IMR-90 (cell line): ENCODE measurements around the gene CCL4L2. TPM values are rescaled to one million over a fixed set of nuclear protein-coding genes. Genes with fewer than 3 reads are reported as not detected.

Experiments
- ATAC-seq: fragments of 200-7000 bp; cut with Tn5 transposase; 2 replicates; pipeline ENCODE4 v1.9.1; 2020; ENCODE audit warnings: low read depth, mild to moderate bottlenecking, moderate library complexity
- BruUV-seq: library from RNA; stranded (reverse); fragments of 400-500 nt; replicated peaks from 2 replicates; lab custom pipeline; 2021; lab: Mats Ljungman, UMichigan
- CTCF ChIA-PET: fragments of 300-600 bp; formaldehyde crosslinking; extraction: SDS; loops from one replicate; lab custom pipeline; 2021; ENCODE audit warnings: antibody characterized with exemption; lab: Yijun Ruan, JAX
- POLR2A ChIA-PET: fragments of 300-600 bp; sonication (Branson Sonifier 250); formaldehyde crosslinking; loops from one replicate; lab custom pipeline; 2022; ENCODE audit warnings: antibody characterized with exemption; ENCODE audit not compliant: unreplicated experiment; lab: Charles Lee
- DNase-seq: peaks from one replicate; pipeline ENCODE4 v3.0.0; 2013
- H2AFZ ChIP-seq: replicated peaks from 2 replicates; pipeline ENCODE3; 2013; ENCODE audit warnings: low read length, mild to moderate bottlenecking; ENCODE audit not compliant: poor library complexity
- H2AK5ac ChIP-seq: 2 replicates; pipeline ENCODE4 v1.6.1; 2013; ENCODE audit warnings: low read depth, low read length, inconsistent platforms
- H2AK9ac ChIP-seq: replicated peaks from 2 replicates; pipeline ENCODE3; 2013; ENCODE audit warnings: mild to moderate bottlenecking, low read depth, low read length, moderate library complexity; ENCODE audit not compliant: poor library complexity
- H2BK120ac ChIP-seq: 2 replicates; pipeline ENCODE4 v1.6.1; 2013; ENCODE audit warnings: low read depth, low read length, inconsistent platforms
- H2BK15ac ChIP-seq: 3 replicates; pipeline ENCODE4 v1.6.1; 2013; ENCODE audit warnings: low read depth, low read length, inconsistent platforms
- H2BK20ac ChIP-seq: 2 replicates; pipeline ENCODE4 v1.6.1; 2013; ENCODE audit warnings: low read depth, mild to moderate bottlenecking, inconsistent platforms, low read length, moderate library complexity
- H2BK5ac ChIP-seq: 2 replicates; pipeline ENCODE4 v1.6.1; 2013; ENCODE audit warnings: mild to moderate bottlenecking, low read depth, low read length, inconsistent platforms; ENCODE audit not compliant: poor library complexity, severe bottlenecking
- H3K14ac ChIP-seq: replicated peaks from 2 replicates; pipeline ENCODE4 v1.6.1; 2013; ENCODE audit warnings: low read depth, low read length, inconsistent platforms
- H3K18ac ChIP-seq: 2 replicates; pipeline ENCODE4 v1.6.1; 2013; ENCODE audit warnings: low read depth, low read length, control low read depth
- H3K23ac ChIP-seq: 2 replicates; pipeline ENCODE4 v1.6.1; 2013; ENCODE audit warnings: low read depth, low read length, inconsistent platforms
- H3K27ac ChIP-seq: 2 replicates; pipeline ENCODE4 v1.5.1; 2013; ENCODE audit warnings: mild to moderate bottlenecking, control low read depth, low read length; ENCODE audit not compliant: insufficient read depth
- H3K27me3 ChIP-seq: 2 replicates; pipeline ENCODE4 v1.6.1; 2013; ENCODE audit warnings: low read length; ENCODE audit not compliant: control insufficient read depth, insufficient read depth
- H3K36me3 ChIP-seq: 2 replicates; pipeline ENCODE4 v1.6.1; 2013; ENCODE audit warnings: low read length, mixed read lengths; ENCODE audit not compliant: control insufficient read depth, insufficient read depth
- H3K4ac ChIP-seq: 2 replicates; pipeline ENCODE4 v1.6.1; 2013; ENCODE audit warnings: low read depth, low read length, inconsistent platforms
- H3K4me1 ChIP-seq: 2 replicates; pipeline ENCODE4 v1.6.1; 2013; ENCODE audit warnings: low read length, mixed read lengths; ENCODE audit not compliant: control insufficient read depth, insufficient read depth
- H3K4me2 ChIP-seq: 2 replicates; pipeline ENCODE4 v1.6.1; 2013; ENCODE audit warnings: low read depth, mild to moderate bottlenecking, control low read depth, low read length, moderate library complexity
- H3K4me3 ChIP-seq: 2 replicates; pipeline ENCODE4 v1.5.1; 2013; ENCODE audit warnings: low read depth, mild to moderate bottlenecking, control low read depth, low read length, moderate library complexity; ENCODE audit not compliant: insufficient read depth
- H3K56ac ChIP-seq: 2 replicates; pipeline ENCODE4 v1.6.1; 2013; ENCODE audit warnings: low read length, inconsistent platforms; ENCODE audit not compliant: insufficient read depth; ENCODE audit errors: extremely low read depth
- H3K79me1 ChIP-seq, 2 experiments: 2 replicates each; pipeline ENCODE4 v1.6.1; 2013; ENCODE audit warnings: low read length in 2 of 2, inconsistent platforms in 1 of 2, low read depth in 1 of 2
- H3K9ac ChIP-seq: 2 replicates; pipeline ENCODE4 v1.6.1; 2013; ENCODE audit warnings: low read depth, low read length, control low read depth
- H3K9me1 ChIP-seq: 2 replicates; pipeline ENCODE4 v1.6.1; 2013; ENCODE audit warnings: low read length, inconsistent platforms; ENCODE audit not compliant: insufficient read depth
- H3K9me3 ChIP-seq: 2 replicates; pipeline ENCODE4 v1.6.1; 2013; ENCODE audit warnings: low read length; ENCODE audit not compliant: control insufficient read depth, insufficient read depth
- H4K20me1 ChIP-seq: 2 replicates; pipeline ENCODE4 v1.6.1; 2013; ENCODE audit warnings: low read length, inconsistent platforms; ENCODE audit not compliant: insufficient read depth
- H4K5ac ChIP-seq: 2 replicates; pipeline ENCODE4 v1.6.1; 2013; ENCODE audit warnings: mild to moderate bottlenecking, low read depth, low read length, control low read depth
- H4K8ac ChIP-seq, 2 experiments: 2 replicates each; pipeline ENCODE4 v1.6.1; 2013; ENCODE audit warnings: low read depth in 2 of 2, low read length in 2 of 2, control low read depth in 1 of 2, inconsistent platforms in 1 of 2
- H4K91ac ChIP-seq: 2 replicates; pipeline ENCODE4 v1.6.1; 2013; ENCODE audit warnings: low read depth, low read length, inconsistent platforms; ENCODE audit not compliant: insufficient read depth
- BHLHE40 ChIP-seq: fragments of 150-350 bp; IDR thresholded peaks from 2 replicates; pipeline ENCODE4 v1.6.1; 2016; ENCODE audit warnings: mild to moderate bottlenecking, low read depth, low read length
- CEBPB ChIP-seq: IDR thresholded peaks from 2 replicates; pipeline ENCODE4 v1.6.1; 2012; ENCODE audit warnings: low read depth, low read length, improper control_type of control experiment
- CHD1 ChIP-seq: IDR thresholded peaks from 2 replicates; pipeline ENCODE4 v1.6.1; 2012; ENCODE audit warnings: low read depth, low read length, improper control_type of control experiment
- CTCF ChIP-seq: conservative IDR thresholded peaks from 2 replicates; pipeline ENCODE4 v1.5.1; 2012; ENCODE audit warnings: mild to moderate bottlenecking, low read depth, low read length, improper control_type of control experiment
- ELK1 ChIP-seq: fragments of 150-350 bp; IDR thresholded peaks from 2 replicates; pipeline ENCODE4 v1.6.1; 2016; ENCODE audit warnings: low read depth, mild to moderate bottlenecking, low read length, moderate library complexity, borderline replicate concordance
- FOS ChIP-seq: fragments of 150-350 bp; IDR thresholded peaks from 2 replicates; pipeline ENCODE4 v1.6.1; 2016; ENCODE audit warnings: low read depth, low read length
- MAFK ChIP-seq: IDR thresholded peaks from 2 replicates; pipeline ENCODE4 v1.6.1; 2012; ENCODE audit warnings: low read depth, low read length, improper control_type of control experiment
- MAZ ChIP-seq: IDR thresholded peaks from 2 replicates; pipeline ENCODE4 v1.6.1; 2012; ENCODE audit warnings: low read depth, mild to moderate bottlenecking, low read length, improper control_type of control experiment, moderate library complexity, borderline replicate concordance
- MXI1 ChIP-seq: IDR thresholded peaks from 2 replicates; pipeline ENCODE4 v1.6.1; 2012; ENCODE audit warnings: low read depth, mild to moderate bottlenecking, low read length, moderate library complexity, borderline replicate concordance
- NFE2L2 ChIP-seq: fragments of 150-350 bp; IDR thresholded peaks from 2 replicates; pipeline ENCODE4 v1.6.1; 2016; ENCODE audit warnings: low read depth, mild to moderate bottlenecking, low read length
- POLR2A ChIP-seq: IDR thresholded peaks from 2 replicates; pipeline ENCODE4 v1.6.1; 2012; ENCODE audit warnings: mild to moderate bottlenecking, low read depth, low read length
- RAD21 ChIP-seq: IDR thresholded peaks from 2 replicates; pipeline ENCODE4 v1.6.1; 2012; ENCODE audit warnings: low read length, improper control_type of control experiment
- RCOR1 ChIP-seq: IDR thresholded peaks from 2 replicates; pipeline ENCODE4 v1.6.1; 2012; ENCODE audit warnings: mild to moderate bottlenecking, low read length, improper control_type of control experiment; ENCODE audit not compliant: insufficient replicate concordance
- RFX5 ChIP-seq: IDR thresholded peaks from 2 replicates; pipeline ENCODE4 v1.8.0; 2012; ENCODE audit warnings: low read depth, mild to moderate bottlenecking, low read length, moderate library complexity
- SMC3 ChIP-seq: fragments of 150-350 bp; IDR thresholded peaks from 2 replicates; pipeline ENCODE4 v1.6.1; 2016; ENCODE audit warnings: low read depth, mild to moderate bottlenecking, antibody characterized with exemption, low read length, moderate library complexity
- WGBS, 2 experiments: methylation state at CpG; one replicate each; pipeline versions ENCODE4 v1.1.5 to v1.1.7; 2013; ENCODE audit warnings: missing lambda C conversion rate in 2 of 2; ENCODE audit not compliant: insufficient read length in 1 of 2; ENCODE audit errors: extremely low coverage in 2 of 2; 5-methylcytosine and 5-hydroxymethylcytosine counted together
- dilution Hi-C: fragments of 300-500 bp; cut with HindIII; formaldehyde crosslinking; loops from one replicate; pipeline ENCODE4 v1.14.3; 2018; ENCODE audit warnings: low sequenced_read_pairs; ENCODE audit not compliant: unreplicated experiment
- in situ Hi-C: fragments of 300-500 bp; cut with MboI; formaldehyde crosslinking; loops from 3 replicates; pipeline ENCODE4 v1.14.3; 2019; ENCODE audit warnings: low sequenced_read_pairs, inconsistent platforms, mixed read lengths
- intact Hi-C: fragments of 100-400 bp; cut with micrococcal nuclease; formaldehyde crosslinking; loops from 2 replicates; pipeline ENCODE4 v1.10.0; 2022
- polyA plus RNA-seq, 3 experiments: library from polyadenylated mRNA; depleted of rRNA; stranded (reverse); fragments of >200 nt; gene quantifications; 2 replicates each; pipeline ENCODE4 v1.2.3, GENCODE V29; 2012; ENCODE audit warnings: low replicate concordance in 1 of 3
- total RNA-seq: library from RNA; depleted of rRNA; stranded (reverse); fragments of >200 nt; gene quantifications from 2 replicates; pipeline ENCODE4 v1.2.3, GENCODE V29; 2012
- TF ChIP-seq, protein P1 (sequence below): fragments of 150-350 bp; IDR thresholded peaks from 2 replicates; pipeline ENCODE4 v1.6.1; 2017; ENCODE audit warnings: mild to moderate bottlenecking, antibody characterized with exemption, low read length, low read depth

The CCL4L2 gene
- total and polyA plus RNA-seq, 2 of the 4 experiments (the other 2 are of a cell fraction) = not detected

- Histone ChIP-seq H3K9me1 (no peaks in the 10 kb centered on the region), H4K20me1 (no peaks in the 10 kb centered on the region), H3K4me2 (no peak overlapping the region), H4K91ac (no peak overlapping the region), H4K8ac (no peak overlapping the region), H2AFZ (no peak overlapping the region), H3K4me3 (no peak overlapping the region), H4K5ac (no peak overlapping the region), H2BK15ac (no peak overlapping the region), H3K18ac (no peak overlapping the region), H2AK9ac (no peak overlapping the region), H3K4ac (no peak overlapping the region), H3K79me1 (no peaks in the 10 kb centered on the region), H3K9ac (no peak overlapping the region), H2BK20ac (no peak overlapping the region), H2BK5ac (no peak overlapping the region), H3K9me3 (no peaks in the 10 kb centered on the region), H3K4me1 (no peaks in the 10 kb centered on the region), H3K36me3 (no peaks in the 10 kb centered on the region), H2BK120ac (no peak overlapping the region), H2AK5ac (no peak overlapping the region), H3K27me3 (no peaks in the 10 kb centered on the region; the same call in none of the 2 replicates), H3K14ac (no peak overlapping the region), H3K56ac (no peak overlapping the region), H3K27ac (no peak overlapping the region), H3K23ac (no peak overlapping the region)
- in situ Hi-C loops (loop anchor here (25.0 kb wide), 1 partner anchor 249 kb away; no protein-coding TSS in a partner anchor), intact Hi-C loops (no loop called here), dilution Hi-C loops (no loop called here)
- 100% methylated on average over 1 of the region's 3 CpGs; no CpG with 5 or more reads in 1 of the 2 experiments for WGBS, 2 experiments
- TF ChIP-seq RAD21 = no peak
- no peak for TF ChIP-seq NFE2L2
- TF ChIP-seq MAZ = no peak
- TF ChIP-seq ELK1 = no peak
- no peak for TF ChIP-seq MAFK
- TF ChIP-seq POLR2A = no peak
- TF ChIP-seq FOS = no peak
- no peak for TF ChIP-seq CHD1
- TF ChIP-seq, protein P1, sequence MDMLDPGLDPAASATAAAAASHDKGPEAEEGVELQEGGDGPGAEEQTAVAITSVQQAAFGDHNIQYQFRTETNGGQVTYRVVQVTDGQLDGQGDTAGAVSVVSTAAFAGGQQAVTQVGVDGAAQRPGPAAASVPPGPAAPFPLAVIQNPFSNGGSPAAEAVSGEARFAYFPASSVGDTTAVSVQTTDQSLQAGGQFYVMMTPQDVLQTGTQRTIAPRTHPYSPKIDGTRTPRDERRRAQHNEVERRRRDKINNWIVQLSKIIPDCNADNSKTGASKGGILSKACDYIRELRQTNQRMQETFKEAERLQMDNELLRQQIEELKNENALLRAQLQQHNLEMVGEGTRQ = no peak
- no peak for TF ChIP-seq MXI1
- TF ChIP-seq SMC3 = no peak
- TF ChIP-seq RCOR1 = no peak
- no peak for TF ChIP-seq BHLHE40
- no peak for TF ChIP-seq CTCF
- no peak for TF ChIP-seq CEBPB
- TF ChIP-seq RFX5 = no peak
- ATAC-seq = no peak
- BruUV-seq = no TSS peak
- POLR2A ChIA-PET = no interaction called here
- DNase-seq = no peak
- CTCF ChIA-PET = no interaction called here
Measured at GRCh38 chr17:36212966-36213365, 2.1 kb downstream of the CCL4L2 start.
